Activated effector memory CD4-positive, alpha-beta T cell treated with Interleukin-2 at 50 U/mL for 16 hours (primary cell): Measurements from ENCODE around the gene CD244.
"Not testable (repeated sequence)": the region's sequence is repeated elsewhere in the genome, so short reads cannot be mapped to it uniquely, and the experiment has no call there.

Source experiments
- DNase-seq: peaks from one replicate; pipeline ENCODE4 v3.0.0-alpha.2; 2020

CD244 gene, protein sequence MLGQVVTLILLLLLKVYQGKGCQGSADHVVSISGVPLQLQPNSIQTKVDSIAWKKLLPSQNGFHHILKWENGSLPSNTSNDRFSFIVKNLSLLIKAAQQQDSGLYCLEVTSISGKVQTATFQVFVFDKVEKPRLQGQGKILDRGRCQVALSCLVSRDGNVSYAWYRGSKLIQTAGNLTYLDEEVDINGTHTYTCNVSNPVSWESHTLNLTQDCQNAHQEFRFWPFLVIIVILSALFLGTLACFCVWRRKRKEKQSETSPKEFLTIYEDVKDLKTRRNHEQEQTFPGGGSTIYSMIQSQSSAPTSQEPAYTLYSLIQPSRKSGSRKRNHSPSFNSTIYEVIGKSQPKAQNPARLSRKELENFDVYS

DNA sequence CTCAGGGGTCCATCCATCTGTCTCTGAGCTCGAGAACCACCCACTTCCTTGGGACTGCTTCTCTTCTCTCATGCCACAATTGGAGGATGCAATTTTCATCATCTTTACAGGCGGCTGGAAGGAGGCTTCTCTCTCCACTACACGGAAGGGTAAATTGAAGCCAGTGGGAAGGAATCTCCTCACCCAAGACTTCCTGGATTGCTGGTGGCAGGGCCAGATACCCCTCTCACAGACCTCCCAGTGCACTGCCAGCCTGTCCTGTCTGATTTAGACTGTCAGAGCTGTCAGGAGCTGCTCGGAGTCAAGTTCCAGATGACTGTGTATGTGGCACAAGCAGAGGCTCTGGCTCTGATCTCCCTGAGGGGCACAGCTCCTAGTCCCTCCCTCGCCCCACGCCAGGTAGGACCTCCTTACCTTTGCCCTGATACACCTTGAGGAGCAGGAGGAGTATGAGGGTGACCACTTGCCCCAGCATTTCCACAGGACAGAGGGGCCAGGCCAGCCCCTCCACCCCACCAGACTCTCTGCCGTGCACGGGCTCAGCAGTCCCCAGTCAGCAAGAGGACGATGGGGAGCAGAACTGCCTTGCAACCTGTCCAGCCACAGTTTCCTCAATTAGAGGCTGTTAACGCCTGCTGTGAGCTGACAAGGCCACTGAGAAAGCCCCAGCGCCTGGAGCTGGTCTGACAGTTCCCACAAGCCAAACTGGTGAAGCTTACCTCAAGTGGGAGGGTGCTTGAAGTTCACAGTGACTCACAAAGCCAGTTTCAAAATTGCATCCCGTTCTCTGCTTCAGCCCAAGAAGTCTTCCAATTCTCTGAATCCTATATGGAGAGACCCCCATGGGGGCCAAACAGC lies at the start of gene CD244:
Gene CD244, minus strand, starts transcription at position 685 of the 858 bp plus-strand sequence. Its CDS starts 210 bp downstream, at position 475.
- DNase-seq, result peak; percentile 11

DNA sequence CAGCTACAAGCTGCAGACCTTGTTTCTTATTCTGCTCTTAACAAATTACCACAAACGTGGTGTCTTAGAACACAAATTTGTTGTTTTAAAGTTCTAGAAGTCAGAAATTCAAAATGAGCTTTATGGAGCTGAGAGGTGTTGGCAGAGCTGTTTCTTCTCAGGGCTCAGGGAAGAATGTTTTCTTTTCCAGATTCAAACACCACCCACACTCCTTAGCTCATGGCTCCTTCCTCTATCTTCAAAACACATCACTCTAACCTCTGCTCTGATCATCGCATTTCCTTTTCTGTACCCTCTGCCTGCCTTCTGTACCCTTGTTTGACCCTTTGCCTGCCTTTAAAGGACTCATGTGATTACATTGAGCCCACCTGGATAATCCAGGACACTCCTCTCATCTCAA lies 49.2 kb upstream of the CD244 start:
- DNase-seq, result no peak

DNA sequence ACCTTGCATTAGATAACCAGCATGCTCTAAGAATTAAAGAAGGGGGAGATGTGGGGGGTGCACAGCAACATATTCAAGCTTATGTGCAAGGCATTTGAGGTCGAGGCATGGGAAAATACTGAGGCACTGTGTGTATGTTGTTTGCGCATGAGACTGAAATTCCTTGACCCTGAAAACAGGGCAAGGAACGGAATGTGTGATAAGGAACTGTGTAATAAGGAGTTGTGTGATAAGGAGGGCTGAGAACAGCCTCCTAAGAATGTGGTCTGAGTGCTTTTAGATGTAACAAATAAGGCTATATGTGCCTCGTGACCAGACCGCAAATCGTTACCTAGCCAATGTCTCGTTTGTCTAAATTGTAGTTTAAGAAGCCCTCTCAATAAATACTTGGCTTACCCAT lies 48.8 kb upstream of the CD244 start:
- DNase-seq, result no peak

GRCh38 chr1:160910170-160910750 lies 47.6 kb upstream of the CD244 start:
- no peak for DNase-seq

DNA sequence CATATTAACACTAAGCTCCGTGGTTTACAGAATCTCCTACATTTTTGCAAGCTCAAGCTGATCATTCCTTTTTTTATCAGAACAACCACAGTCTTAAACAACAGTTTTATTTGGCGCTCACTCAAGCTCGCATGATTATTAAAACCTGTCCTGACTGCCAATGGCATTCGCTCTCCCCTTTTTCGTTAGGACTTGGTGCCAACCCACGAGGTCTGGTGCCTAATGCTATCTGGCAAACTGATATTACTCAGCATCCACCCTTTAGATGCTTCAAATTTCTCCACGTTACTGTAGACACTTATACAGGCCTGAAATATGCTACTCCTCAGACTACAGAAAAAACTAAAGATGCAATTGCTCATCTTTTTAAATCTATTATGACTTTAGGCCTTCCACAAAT lies 45.3 kb upstream of the CD244 start:
- no peak for DNase-seq

GRCh38 chr1:160905617-160905989 lies 42.9 kb upstream of the CD244 start:
- DNase-seq, result no peak

- DNase-seq, result no peak
Observed at GRCh38 chr1:160904783-160905616, 42.3 kb upstream of the CD244 start.

DNA sequence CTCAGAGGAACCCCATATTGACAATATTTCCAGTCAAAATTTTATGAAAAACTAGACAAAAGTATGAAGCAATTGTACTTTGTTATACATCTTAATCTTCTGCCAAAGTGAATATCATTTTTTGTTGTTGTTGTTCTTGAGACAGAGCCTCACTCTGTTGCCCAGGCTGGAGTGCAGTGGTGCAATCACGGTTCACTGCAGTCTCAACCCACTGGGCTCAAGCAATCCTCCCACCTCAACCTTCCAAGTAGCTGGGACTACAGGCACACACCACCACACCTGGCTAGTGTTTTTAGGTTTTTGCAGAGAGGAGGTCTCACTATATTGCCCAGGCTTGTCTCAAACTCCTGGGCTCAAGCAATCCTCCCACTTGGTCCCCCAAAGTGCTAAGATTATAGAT lies 39.6 kb upstream of the CD244 start:
- DNase-seq, result not testable (repeated sequence)

- no peak for DNase-seq
Observed at GRCh38 chr1:160901768-160902167, 39.1 kb upstream of the CD244 start.

- DNase-seq, result not testable (repeated sequence)
Observed at GRCh38 chr1:160900683-160901082, 38.0 kb upstream of the CD244 start.

GRCh38 chr1:160894368-160895135 lies 31.9 kb upstream of the CD244 start:
- not testable (repeated sequence) for DNase-seq

GRCh38 chr1:160891474-160891873 lies 28.8 kb upstream of the CD244 start:
- no peak for DNase-seq

DNA sequence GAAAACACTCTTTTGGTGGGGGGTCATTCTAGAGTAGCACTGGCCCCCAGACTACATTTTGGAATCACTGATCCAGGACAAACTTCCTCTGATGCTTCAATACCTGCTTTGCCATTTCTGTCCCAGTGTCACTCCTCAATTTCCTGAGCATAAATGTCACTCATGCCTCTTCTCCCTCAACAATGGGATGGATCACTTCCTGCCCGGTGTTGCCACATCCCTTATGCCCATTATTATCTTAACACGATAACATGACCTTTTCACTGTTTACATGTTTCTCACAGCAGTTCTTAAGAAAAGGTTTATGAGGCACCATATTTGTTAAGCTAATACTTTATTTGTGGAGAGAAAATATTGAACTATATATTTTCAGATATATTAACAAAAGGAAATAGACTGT lies 26.2 kb upstream of the CD244 start:
- DNase-seq, result no peak

- no peak for DNase-seq
Observed at GRCh38 chr1:160887071-160887470, 24.4 kb upstream of the CD244 start.

- DNase-seq, result no peak
Observed at GRCh38 chr1:160885042-160885441, 22.4 kb upstream of the CD244 start, which contains the start of gene ITLN1. Gene ITLN1 (minus strand): TSS chr1:160885180. CDS start chr1:160884877, 303 bp downstream.

DNA sequence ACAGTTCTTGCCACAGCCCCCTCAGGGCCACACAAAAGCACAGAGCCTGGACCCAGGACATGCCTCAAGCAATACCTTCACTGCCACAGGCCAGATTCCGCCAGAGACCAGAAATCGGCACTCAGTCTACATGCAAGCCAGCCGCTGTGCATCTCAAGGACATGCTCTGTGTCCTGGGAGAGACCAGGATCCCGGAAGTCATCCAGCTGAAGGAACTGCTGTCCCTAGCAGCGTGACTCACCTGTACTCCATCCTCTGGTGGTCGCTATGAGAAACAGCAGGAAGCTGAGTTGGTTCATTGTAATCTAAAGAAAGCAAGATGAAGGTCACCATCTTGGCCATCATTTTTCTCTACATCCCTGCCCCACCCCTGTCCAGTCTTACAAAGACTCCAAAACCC lies 21.9 kb upstream of the CD244 start:
- no peak for DNase-seq

DNA sequence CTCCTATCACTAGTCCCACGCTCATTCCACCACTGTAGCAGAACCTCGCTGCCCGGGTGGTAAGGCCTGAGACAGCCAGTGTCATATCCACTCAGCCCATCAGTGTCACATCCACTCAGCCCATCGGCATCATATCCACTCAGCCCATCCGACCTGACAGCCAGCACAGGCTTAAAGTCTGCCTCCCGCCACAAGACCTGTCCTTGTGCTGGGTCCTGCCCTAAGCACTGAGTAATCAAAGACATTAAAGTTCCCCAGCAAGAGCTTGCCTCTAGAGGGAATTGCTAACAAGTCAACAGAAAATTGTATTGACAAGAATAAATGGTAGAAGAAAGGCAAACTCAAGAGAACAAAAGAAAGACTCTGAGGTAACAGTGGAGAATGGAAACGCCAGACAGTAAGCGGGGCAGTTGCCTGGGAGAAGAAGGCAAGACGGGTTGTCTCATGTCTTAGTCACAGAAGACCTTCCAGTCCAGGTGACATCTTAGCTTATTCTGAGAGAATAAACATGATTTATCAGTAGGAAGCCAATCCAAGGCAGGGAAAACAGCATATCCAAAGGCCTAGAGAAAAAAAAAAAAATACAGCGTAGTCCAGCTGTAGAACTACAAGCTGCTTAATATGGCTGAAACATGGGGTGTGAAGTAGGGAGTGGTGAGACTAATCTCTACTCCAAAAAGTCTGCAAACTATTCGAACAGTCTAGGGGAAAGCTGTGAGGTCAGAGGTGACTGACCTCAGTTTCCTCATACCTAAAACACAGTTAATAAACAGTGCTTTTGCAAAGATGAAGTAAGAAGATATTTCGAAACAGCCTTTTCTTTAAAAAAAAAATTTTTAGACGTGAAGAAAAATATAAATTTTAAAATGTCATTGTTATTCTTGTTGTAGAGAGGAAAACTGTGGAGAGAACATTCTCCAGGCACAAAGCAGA lies 21.2 kb upstream of the CD244 start:
- no peak for DNase-seq

DNA sequence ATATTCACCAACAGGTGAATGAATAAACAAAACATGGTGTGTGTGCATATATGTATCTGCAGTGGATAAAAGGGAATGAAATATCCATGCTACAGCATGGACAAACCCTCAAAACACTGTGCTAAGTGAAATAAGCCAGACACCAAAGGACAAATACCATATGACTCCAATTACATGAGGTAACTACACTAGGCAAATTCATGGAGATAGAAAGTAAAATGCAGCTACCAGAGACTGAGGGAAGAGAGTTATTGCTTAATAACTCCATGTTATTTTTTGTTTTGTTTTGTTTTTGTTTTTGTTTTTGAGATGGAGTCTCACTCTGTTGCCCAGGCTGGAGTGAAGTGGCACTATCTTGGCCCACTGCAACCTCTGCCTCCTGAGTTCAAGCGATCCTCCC lies 19.9 kb upstream of the CD244 start:
- no peak for DNase-seq

DNA sequence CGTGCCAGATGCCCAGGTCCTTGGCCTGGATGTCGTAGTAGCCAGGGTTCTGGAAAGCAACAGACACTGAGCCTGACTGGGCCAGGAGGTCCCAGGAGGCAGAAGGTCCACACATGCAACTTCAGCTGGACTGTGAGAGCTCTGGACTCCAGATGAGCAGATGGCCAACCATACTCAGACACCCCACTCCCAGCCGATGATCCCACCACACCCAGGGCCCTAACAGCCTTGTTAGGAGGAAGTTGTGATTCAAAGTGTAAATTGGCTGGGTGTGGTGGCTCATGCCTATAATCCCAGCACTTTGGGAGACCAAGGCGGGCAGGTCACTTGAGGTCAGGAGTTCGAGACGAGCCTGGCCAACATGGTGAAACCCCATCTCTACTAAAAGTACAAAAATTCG lies 18.6 kb upstream of the CD244 start:
- DNase-seq, result not testable (repeated sequence)

DNA sequence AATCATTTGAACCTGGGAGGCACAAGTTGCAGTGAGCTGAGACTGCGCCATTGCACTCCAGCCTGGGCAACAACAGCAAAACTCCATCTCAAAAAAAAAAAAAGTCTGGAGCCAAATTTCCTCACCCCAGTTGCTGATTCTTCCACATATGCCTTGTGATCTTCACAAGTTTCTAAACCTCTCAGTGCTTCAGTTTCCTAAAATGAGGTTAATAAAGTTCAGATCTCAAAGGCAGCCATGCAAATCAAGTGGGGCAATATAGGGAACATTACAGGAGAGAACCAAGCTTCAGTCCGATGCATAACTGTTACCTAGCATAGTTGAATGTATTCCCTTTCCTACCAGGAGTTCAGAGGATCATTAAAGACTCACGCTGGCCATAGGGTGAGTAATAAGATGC lies 17.5 kb upstream of the CD244 start:
- DNase-seq, result no peak

DNA sequence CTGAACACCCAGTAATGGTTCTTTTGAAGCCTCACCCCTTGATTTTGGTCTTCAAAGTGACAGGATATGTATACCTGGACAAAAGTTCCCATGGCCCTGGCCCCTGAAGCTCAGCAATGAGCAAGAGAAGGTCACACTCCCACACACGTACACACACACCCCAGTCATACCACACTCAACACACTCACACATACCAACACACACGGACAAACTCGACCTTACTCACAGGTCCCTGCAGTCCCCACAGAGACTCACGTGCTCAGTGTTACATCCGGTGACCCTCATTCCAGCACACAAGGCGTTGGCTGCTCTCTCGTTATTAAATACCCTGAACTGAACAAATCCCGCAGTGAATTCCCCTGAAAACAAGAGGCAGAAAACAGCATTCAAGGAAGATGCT lies 16.4 kb upstream of the CD244 start:
- DNase-seq, result no peak
